NCI-H1417 (cell line): ENCODE measurements around the gene VSTM4.

ENCODE experiments used
- DNase-seq, 3 experiments: peaks; one replicate each; lab custom pipeline; 2025; lab: John Stamatoyannopoulos, UW

Gene VSTM4

DNA sequence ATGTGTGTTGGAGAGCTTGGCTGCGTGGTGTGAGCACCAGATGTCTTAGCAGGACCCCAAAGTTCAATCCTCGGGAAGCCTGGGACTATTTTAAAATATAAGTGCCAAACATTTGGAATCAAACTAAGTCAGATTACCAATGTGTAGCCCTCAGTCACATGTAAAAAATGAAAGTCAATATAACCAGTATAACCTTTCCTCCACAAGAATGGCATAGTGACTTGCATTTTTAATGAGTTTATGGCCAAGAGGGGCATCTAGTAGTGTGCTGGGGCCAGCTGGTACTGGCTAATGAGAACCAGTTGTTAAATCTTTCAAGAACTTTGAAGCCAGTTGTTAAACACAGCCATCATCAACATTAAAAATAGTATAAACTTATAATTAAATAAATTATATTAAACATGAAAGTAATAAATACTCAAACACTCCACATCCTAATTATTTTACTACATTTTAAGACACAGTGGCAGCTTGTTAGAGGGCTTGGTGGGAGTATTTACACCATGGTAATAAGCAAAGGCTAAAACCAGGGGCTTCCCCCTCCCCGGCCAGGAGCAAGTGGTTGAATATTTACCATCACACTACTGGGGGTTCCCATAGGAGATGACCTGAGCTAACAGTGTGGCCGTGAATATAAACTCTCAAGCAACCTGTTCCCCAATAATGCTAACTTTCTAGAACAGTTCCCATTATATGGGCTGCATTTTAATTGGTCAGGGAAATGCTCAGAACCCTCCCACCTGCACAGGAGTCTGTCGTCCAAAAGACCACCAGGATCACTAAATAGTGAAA lies 26.4 kb upstream of the VSTM4 start:
- DNase-seq, result no peak

DNA sequence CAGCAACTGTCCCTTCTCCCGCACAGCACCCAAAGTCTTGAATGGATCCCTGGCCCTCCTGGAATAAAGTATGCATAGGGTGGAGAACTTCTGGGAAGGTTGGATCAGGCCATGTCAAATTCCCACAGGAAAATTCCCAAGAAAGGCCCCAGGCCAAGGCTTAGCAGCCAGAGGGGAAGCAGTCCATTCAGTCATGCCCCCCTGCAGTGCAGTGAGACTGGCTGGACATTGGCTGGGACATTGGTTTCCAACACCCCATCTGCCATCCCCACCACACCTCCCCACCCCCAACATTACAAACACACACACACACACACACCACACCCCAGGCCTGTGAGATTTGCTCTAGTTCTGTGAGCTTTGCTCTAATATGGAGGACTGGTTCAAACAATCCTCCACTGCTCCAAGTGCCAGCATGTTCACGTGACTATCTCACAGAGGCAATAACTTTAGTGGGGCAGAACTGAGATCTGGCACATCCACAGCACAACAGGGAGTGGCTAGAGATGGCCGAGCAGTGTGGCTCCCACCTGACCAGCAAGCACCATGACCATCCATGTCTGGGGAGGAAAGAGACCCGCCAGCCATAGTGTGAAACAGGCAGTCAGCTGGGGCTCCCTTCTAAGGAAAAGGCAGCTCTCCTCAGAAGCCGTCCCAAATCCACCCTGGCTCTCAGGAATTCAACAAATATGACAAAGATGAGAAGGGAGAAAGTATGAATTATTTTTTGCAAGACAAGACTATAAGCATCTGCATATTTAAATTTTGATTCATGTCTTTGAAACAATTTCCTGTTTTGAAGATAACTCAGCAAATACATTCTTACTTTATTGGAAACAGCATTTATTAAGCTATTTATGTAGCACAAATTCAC lies 25.2 kb upstream of the VSTM4 start:
- DNase-seq, result no peak

DNA sequence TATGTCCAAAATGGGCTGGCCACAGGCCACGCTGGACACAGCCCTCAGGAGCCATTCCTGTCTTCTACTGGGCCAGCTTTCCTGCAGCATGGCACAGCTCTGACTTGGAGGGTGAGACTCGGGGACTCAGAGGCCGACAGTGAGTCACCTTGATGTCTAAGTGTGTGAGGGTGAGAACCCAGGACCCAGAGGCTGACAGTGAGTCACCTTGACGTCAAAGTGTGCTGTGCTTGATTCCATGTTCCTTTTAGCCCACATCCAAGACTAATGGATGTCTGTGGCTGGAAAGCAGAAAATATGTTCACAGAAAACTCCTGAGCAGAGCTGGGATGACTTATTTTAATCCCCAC lies 24.5 kb upstream of the VSTM4 start:
- no peak for DNase-seq

DNA sequence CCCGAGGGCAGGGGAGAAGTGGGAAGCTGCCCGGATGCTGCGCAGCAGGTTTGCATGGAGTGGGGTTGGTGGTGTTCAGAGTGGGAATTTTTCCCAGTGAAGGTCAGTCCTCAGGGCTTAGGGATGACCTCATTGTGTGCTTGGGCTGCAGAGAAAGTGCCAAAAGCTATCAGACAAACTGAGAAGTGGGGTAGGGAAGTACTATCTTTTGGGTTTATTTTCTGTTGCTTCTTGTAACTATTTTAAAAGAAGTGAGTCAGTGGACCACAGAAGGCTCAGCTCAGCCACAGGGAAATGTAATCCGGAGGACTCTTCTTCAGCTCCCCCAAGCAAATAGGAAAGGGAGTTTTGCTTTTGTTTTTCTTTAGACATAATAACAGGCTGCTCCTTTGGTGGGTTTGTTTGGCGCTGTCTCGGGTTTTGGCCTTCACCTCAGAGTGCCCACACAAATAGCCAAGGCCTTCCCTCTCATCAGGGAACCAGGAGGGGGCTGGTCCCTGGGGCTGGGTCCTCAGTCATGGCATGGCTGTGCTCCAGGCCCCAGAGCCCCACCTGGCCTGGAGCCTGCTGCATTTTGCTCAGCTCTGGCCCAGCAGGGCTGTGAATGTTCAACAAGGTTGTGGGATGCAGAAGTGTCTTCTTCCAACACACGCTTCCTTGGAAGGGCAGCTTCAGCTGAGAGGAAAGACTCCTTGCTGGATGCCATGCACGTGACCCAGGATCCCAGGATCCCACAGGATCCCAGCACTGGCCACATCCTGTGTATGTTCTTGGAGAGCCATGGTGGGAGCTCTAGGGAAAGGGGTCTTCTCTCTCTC lies 23.9 kb upstream of the VSTM4 start:
- DNase-seq, result no peak

DNA sequence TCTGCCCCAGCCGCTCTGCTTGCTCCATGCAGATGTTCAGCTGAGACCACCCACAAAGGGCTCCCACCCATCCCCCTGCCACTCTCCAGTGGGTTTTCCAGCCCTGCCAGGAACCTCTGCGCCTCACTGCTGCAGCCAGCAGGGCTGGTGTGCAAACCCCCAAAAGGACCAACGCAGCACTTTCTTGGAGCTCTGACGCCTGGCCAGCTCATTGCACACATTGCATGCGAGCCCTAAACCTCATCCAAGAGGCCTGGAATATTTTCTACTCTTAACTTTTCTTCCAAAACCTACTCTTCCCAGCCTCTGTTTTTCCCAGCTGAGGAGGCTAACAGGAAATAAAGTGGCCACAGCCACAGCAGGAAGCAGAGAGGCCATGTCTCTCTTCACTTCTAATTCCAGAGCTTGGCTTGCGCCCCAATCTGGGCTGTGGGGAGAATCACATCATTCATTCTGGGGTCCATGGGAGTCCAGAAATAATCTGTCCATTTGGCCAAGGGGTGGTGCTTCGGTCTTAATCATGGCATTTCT lies 23.1 kb upstream of the VSTM4 start:
- DNase-seq, result no peak

DNA sequence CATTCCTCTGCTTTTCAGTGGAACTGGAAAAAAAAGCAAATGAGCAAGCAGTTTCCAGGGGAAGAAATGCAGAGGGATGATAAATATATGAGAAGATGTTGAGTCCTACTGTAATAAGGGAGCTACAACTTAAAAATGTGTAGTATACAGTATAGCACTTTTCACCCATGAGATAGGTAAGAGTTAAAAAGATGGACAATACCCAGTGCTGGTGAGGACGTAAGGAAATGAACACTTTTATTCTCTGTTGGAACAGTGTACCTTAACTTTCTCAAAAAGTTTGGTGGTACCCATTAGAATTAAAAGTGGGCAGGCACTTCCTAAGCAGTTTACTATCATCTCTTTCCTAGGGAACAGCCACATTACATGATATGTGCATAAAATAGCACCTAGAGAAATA lies 21.2 kb upstream of the VSTM4 start:
- DNase-seq, result no peak

DNA sequence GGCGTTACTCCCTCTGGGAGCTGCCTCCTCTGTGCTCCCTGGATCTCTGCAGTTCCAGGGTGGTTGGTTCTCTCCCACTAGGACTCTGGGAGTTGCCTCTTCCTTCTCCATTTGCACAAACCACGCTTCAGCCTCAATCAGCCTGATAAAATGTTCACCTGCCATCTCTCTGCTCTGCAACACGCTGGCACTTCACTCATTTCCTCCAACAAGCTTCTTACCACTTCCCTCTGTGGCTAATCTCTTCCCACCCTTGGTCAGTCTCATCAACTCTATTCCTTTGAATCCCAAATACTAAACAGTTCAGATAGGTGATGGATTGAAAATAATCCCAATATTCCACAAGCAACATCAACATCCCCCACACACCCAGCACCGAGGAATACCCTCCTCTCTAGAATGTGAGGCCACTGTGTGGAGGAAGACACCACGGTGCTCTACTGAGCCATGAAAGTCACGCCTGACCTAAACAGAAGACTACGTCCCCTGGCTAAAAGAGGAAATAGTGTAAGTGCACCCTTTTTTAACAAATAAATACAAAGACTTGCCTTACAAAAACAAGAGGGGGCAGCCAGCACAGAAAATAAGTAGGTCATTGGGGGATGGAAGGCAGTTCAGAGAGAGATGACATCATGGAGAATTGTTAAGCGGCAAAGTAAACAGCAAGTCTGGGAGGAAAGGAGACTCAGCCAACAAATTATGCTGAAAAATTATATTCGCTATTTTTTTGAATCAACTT lies 20.4 kb upstream of the VSTM4 start:
- DNase-seq, result no peak

DNA sequence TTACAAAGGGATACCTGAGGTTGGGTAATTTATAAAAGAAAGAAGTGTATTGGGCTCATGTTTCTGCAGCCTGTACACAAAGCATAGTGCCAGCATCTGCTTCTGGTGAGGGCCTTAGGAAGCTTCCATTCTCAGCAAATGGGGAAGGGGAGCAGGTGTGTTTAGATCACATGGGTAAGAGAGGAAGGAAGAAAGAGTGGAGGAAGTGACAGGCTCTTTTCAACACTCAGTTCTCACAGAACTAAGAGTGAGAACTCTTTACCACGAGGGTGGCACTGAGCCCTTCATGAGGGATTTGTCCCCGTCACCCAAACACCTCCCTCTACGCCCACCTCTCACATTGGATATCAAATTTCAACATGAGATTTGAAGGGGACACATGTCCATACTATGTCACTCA lies 19.0 kb upstream of the VSTM4 start:
- DNase-seq, result no peak

DNA sequence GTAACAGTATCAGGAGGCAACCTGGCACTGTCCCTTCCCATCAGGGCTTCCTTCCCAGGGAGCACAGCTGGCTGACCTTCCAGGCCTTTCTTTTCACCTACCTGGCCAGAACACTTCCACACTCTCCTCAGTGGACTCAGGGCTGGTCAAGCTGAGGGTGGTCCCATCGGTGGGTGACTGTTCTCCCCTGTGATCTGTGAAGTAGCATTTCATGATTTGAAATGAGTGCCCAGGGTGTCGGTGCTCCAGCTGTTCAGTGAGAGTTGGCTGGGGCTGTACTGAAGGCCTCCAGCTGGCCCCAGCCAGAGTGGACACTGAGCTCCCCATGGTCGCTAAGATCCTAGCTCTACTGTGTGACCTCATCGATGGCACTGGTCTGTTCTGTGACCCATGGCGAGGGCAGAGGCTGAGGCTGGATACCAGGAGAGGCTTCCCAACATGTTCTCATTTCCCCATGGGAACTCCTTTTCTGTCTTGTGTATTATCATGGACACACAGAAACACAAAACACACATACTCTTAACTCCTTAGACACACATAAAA lies 18.5 kb upstream of the VSTM4 start, which contains the start of gene FAM170B:
TSS of gene FAM170B (minus strand) at position 316 of the 543 bp plus-strand sequence. CDS start at position 213, 103 bp downstream.
- no peak for DNase-seq

DNA sequence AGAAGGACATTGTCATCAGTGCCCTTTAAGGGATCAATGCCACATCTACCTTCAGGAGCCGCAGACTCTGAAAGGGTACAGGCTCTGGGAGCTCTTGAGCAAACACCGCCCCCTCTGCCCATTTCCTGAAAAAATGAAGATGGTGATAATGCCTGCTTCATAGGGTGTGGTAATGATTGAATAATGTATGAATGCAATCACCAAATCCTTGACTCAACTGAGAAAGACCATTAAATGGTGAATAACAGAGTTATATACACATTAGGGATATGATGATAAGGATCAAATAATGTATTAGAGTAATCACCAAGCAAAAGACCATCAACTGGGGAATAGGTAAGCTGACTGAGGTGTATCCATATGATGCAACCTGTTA lies 17.0 kb upstream of the VSTM4 start:
- no peak for DNase-seq

DNA sequence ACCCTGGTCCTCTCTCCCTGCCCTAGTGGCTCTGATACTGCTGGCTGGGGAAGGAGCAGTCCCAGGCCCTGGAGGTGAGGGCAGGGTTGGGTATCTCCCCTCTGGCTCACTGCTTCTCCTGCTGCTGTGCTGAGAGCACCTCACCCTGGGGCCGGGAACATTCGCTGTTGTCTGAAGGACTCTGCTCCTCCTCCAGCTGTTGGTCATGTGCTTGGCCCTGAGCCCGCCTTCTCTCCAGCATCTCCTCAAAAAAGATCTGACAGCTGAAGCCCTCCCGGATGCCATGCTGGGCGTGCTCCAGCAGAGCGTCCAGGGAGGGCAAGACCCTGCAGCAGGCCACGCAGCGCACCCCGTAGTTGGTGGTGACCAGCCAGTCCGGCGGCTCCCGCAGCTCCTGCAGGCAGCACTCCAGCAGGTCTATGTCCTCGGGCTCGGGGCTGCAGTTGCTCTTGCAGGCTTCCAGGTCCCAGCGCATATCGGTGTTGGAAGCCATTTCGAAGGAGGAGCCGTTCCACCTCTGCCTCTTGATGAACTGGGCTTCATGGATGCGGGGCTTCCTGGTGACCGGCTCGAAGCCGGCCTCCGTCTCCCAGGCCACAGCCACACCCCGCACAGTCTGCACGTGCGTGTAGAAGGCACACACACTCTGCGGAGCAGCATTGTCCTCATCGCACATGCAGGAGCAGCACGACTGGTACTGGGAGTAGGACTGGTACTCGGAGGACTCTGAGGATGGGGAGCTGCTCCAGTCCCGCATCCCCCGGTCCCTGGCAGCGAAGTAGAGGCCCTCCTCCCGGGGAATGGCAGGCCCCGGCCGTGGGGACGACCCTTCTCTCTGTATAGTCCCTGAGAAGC lies 16.4 kb upstream of the VSTM4 start:
- peak in 2 of 3 experiments; percentile 13 to 26 for DNase-seq

DNA sequence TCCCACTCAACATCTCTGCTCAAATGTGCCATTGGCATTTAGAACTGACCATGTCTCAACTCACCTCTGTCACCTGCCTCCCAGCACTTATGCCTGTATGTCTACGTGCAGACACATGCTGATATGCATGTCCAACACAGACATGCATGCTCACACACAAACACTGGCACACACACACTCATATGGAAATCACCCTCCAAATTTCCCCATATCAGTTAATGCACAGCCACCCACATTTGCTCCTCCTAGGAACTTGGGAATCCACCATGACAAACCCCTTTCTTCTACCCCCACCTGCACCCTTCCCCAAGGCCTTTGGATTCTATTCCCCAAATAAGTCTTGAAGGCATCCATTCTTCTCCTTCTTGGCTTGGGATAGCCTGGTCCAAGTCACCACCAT lies 14.1 kb upstream of the VSTM4 start:
- DNase-seq, result no peak

DNA sequence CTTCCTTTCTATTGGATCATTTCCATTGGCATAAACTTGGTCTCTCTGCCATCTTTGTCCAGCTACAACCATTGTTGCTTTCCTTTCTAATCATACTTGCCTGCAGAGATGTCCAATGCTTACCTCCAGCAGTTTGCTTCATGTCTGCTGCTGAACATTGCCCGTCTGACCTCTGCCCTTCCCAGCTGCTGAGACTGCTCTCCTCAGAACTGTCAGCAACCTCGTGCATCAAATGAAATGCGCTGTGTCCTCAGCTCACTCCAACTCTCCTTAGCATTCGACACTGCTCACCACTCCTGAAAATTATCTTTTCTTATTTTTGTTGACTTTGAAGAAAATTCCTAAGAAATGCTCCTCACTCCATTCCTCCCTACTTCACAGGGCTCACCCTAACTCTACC lies 13.5 kb upstream of the VSTM4 start:
- no peak for DNase-seq

DNA sequence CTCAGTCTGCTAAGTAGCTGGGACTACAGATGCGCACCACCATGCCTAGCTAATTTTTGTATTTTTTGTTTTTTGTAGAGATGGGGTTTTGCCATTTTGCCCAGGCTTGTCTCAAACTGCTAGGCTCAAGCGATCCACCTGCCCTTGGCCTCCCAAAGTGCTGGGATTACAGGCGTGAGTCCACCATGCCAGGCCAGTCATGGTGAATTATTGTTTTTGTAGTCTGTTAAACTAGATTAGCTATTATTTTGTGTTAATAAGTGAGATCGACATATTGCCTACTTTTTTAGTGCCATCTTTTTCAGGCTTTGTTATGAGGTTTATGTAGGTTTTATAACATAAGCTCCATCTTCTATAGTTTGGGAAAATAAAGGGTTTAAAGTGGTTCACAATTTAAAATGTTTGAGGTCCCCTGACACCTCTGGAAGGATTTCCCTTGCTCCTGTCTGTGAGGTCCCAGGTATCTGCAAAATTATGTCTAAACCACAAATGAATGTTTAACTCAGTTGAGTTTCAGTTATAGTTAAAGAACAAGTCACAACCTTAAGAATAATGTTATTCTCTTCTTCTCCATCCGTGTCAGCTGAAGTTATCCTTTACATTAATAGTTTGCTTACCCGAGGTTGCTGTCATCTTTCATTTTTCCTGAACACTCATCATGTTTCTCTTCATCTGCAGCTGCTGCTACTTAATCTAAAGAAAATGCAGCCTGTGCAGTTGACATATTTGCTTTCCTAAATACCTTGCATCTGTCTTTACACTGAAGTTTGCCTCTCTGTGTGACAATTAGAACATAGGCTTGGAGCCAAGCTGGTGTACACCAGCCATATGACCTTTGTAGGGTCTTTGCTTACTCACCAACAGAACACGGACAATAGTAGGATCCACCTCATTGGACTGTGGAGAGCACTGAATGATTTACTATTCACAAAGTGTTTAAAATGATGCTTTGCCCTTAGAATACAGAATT lies 8.9 kb upstream of the VSTM4 start:
- peak in 1 of 3 experiments; percentile 2 for DNase-seq

DNA sequence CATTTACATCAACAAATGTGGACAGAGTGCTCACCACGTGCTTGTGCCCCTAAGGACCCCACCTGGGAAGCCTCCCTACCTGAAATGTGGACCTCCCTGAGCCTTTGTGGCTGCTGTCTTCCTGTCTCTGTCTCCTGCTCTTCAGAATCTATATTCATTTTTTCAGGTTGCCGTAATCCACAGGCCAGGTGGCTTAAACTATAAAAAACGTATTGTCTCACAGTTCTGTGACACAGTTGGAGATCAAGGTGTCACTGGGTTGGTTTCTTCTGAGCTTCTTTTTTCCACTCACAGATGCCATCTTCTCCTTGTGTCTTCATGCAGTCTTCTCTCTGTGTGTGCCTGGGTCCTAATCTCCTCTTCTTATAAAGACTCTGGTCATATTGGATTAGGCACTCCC lies 5.6 kb upstream of the VSTM4 start:
- no peak for DNase-seq

DNA sequence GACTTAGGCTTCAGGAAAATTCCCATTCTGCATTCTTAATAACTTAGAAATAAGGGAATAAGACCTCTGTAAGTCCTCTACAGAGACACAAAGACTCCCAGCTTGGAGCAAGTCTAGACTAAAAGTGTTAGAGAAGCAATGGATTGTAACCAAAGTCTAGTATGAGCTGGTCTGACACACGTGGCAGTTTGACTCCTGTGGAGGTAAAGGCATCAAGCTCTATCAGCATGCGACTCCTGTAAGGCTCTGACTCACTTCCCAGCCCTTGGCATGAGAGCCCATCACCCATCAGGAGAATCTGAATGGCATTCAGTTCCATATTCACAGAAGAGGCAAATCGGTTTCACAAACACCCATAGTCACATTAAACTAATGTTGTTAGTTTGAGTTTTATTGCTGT lies 4.4 kb upstream of the VSTM4 start:
- no peak for DNase-seq

DNA sequence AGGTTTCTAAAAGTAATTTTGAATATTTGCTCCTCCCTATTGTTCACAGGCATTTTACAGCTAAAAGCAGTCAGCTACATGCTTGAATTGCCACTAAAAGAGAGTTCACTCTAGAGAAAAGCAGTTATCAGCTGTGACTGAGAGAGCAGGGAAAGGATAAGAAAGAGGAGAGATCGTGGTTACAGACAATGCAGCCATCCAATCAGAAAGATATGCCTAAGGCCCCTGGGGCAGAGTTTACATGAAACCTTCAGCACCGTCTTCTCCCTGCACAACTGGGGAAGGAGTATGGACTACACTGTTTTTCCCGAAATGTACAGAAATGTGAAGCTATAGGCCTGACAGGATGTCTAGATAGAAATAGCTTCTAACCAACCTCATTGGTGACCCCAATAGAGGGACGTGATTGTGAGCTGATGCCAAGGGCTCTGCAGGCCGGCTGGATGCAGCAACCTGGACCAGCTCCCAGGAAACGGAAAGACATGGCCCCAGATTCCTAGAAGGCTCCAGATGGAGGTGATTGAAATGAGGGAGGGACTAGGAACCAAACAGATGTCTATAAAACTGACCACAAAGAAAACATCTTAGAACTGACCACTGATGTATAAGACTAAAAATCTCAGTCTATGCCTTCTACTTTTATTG lies 3.2 kb upstream of the VSTM4 start:
- no peak for DNase-seq

DNA sequence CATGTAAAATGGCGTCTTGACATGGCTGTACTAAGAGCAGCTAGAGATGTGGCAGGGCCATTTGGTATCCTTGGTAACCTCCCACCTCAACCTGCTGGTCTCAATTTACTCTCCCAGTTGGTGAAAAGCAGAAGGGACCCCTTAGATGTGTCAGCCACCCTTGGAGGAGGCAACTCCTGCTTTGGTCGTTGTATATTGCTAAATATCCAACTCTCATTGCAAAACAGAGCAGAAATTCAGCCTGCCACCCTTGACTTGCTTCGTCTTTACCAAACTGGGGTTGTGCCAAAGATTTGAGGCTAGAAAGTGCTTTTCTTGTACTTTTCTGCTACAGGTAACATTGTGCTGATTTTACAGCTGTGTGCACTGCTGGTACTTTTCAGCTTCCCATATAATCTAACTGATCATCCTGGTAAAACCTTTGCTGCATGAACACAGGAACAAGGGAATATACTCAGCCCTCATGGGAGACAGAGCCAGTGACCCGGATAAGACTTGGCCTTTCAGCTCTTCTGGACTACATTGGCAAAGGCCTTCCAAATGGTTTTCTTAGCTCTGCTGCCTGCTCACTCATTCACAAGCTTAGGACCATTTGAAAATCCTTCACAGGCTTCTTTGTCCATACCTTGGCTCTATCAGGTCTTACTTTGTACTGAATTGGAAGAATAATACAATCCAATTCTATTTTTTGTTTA lies 2.2 kb upstream of the VSTM4 start:
- no peak for DNase-seq
